HFFc6 (cell line): ENCODE data around the gene C2orf66. TPM values are rescaled to one million over a fixed set of nuclear protein-coding genes. Genes with fewer than 3 reads are reported as not detected.

Source experiments
- DNase-seq: peaks from one replicate; pipeline ENCODE4 v3.0.0-alpha.2; 2018
- H3K27ac Mint-ChIP-seq: 2 replicates; pipeline ENCODE4 v1.8.0; 2020; ENCODE audit warnings: mild to moderate bottlenecking, mixed read lengths
- H3K27me3 Mint-ChIP-seq: 2 replicates; pipeline ENCODE4 v1.8.0; 2021; ENCODE audit warnings: mild to moderate bottlenecking, moderate library complexity, mixed read lengths; ENCODE audit not compliant: insufficient read depth
- H3K36me3 Mint-ChIP-seq: 2 replicates; pipeline ENCODE4 v1.8.0; 2021; ENCODE audit warnings: low read depth, mixed read lengths
- H3K4me1 Mint-ChIP-seq: 2 replicates; pipeline ENCODE4 v1.8.0; 2020; ENCODE audit warnings: low read depth, mixed read lengths
- H3K4me3 Mint-ChIP-seq: 2 replicates; pipeline ENCODE4 v1.8.0; 2020; ENCODE audit warnings: mild to moderate bottlenecking, moderate library complexity, mixed read lengths
- H3K9me3 Mint-ChIP-seq: 2 replicates; pipeline ENCODE4 v1.8.0; 2020; ENCODE audit warnings: mild to moderate bottlenecking, mixed read lengths
- total RNA-seq, 6 experiments: library from RNA; stranded (reverse); fragmentation: NEBNext Ultra II Directional; extraction: Animal tissue kit (Norgen Biotek cat#: 25700); gene quantifications; 2 replicates in 1 of 6; 3 replicates in 5 of 6; pipeline ENCODE4 v1.2.3, GENCODE V29; 2021
- TF ChIP-seq, protein P1 (sequence below): fragments of 200-600 bp; sonication (generic); IDR thresholded peaks from 2 replicates; pipeline ENCODE4 v1.5.0; 2021; ENCODE audit warnings: antibody characterized with exemption, mild to moderate bottlenecking

Gene C2orf66
- total RNA-seq, 6 experiments from 2014 or later = 0.09 TPM; not detected in 5

DNA sequence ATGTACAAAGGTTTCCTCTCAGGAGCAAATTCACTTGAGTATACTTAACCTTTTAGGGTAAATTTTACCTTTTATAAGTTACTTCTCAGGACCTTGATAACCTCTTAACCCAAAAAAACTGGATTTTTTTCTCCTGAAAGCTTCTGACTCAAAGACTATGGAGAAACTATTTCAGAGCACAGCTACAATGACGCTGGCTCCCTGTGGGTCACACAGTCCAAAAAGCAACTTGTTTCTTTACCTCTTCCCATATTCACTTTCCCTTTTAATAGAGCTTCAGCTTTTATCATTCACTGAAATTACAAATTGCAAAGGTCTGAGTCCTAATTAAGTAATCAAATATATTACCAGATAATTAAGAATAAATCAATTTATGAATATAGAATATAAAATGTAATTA lies 42.1 kb downstream of the C2orf66 start:
- no peak for DNase-seq
- Mint-ChIP-seq H3K27me3 (no peaks in the 10 kb centered on the region), H3K9me3 (no peaks in the 10 kb centered on the region), H3K4me1 (no peaks in the 10 kb centered on the region), H3K27ac (no peak overlapping the region), H3K36me3 (peaks cover 10% of the 10 kb centered on the region; the same call in 1 of the 2 replicates), H3K4me3 (no peak overlapping the region)
- TF ChIP-seq, protein P1, sequence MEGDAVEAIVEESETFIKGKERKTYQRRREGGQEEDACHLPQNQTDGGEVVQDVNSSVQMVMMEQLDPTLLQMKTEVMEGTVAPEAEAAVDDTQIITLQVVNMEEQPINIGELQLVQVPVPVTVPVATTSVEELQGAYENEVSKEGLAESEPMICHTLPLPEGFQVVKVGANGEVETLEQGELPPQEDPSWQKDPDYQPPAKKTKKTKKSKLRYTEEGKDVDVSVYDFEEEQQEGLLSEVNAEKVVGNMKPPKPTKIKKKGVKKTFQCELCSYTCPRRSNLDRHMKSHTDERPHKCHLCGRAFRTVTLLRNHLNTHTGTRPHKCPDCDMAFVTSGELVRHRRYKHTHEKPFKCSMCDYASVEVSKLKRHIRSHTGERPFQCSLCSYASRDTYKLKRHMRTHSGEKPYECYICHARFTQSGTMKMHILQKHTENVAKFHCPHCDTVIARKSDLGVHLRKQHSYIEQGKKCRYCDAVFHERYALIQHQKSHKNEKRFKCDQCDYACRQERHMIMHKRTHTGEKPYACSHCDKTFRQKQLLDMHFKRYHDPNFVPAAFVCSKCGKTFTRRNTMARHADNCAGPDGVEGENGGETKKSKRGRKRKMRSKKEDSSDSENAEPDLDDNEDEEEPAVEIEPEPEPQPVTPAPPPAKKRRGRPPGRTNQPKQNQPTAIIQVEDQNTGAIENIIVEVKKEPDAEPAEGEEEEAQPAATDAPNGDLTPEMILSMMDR = no peak

DNA sequence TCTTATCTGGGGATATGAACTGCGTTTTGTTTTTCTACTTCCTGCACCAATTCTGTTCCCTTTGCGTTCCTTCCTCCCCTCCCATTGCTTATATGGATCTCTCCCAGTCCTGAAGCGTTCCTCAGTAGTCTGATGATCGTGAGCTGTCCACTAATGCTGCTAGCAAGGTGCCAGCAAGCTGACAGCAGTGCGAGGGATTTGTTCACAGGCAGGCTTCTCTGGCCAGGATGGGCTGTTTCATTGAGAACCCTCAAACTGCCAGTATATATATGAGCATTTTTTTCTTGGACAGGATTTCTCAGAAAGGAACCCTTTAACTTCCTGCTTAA lies 49.8 kb downstream of the C2orf66 start:
- Mint-ChIP-seq H3K27me3 (no peaks in the 10 kb centered on the region), H3K4me3 (peak overlapping the region; percentile 31; the same call in 1 of the 2 replicates), H3K27ac (peak overlapping the region; percentile 46), H3K9me3 (peaks cover 9% of the 10 kb centered on the region), H3K4me1 (peaks cover 26% of the 10 kb centered on the region), H3K36me3 (peaks cover 19% of the 10 kb centered on the region)
- TF ChIP-seq, protein P1 = no peak
- DNase-seq = no peak

DNA sequence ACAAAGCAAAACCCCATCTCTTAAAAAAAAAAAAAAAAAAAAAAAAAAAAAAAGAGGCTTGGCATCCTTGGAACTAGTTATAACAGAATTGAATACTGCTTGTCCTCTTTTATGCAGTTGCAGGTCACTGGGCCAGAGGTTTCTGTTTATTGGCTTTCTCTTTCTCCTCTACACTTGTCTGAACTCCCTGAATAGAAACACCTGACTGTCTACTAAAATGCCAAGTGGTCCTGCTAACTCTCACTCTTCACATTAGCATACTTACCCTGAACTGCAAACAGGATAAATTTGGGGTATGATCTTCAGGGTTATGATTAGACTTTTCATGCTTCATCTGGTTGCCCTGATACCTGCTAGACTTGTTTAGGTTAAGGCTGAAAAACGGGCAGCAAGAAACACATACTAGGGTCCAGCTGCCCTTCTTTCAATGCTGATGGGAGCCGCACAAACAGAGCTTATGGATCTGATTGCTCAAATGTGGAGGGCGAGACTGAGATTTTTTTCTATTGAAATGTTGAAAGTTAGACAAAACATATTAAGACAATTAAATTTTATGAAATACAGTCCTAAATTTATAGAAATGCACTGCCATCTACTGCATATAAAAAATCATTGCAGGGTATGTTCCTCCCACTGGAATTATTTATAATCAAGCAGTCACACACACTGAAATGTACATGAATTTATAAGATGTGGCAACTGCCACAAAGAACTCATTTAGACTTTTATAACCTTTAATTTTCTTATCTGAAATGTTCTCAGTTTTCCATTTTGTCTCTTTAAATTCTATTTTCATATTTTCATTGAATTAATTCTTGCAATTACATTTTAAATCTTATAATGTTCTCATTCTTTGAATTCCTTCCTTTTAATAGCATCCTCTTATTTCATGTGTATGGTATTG lies 50.4 kb downstream of the C2orf66 start:
- H3K4me3 Mint-ChIP-seq = peak overlapping the region; percentile 31; the same call in 1 of the 2 replicates
- peaks cover 14% of the 10 kb centered on the region for H3K9me3 Mint-ChIP-seq
- peak; percentile 37 for DNase-seq
- TF ChIP-seq, protein P1 = peak; percentile 82
- peak overlapping the region; percentile 46; the same call in 1 of the 2 replicates for H3K27ac Mint-ChIP-seq
- no peaks in the 10 kb centered on the region for H3K27me3 Mint-ChIP-seq
- peaks cover 24% of the 10 kb centered on the region for H3K36me3 Mint-ChIP-seq
- H3K4me1 Mint-ChIP-seq = peaks cover 26% of the 10 kb centered on the region

Other genes with a start within 250 kb of the C2orf66 start
- 10 to 100 TPM in 5 of 6 experiments, 1 to 10 TPM in 1; 9.9 to 15.8 (median 12.3) TPM for gene HECW2, start 215.8 kb downstream of the C2orf66 start, total RNA-seq
- 1 to 10 TPM; 1.4 to 4.3 (median 3.8) TPM for gene CCDC150, start 169.6 kb downstream of the C2orf66 start, total RNA-seq
- 10 to 100 TPM; 23.1 to 40.8 (median 30.0) TPM for gene GTF3C3, start 9.7 kb downstream of the C2orf66 start, total RNA-seq
- 1 to 10 TPM; 6.0 to 9.4 (median 7.3) TPM for gene PGAP1, start 117.4 kb upstream of the C2orf66 start, total RNA-seq